HCT116 (cell line): ENCODE data around the gene PIP4K2B. TPM values are rescaled to one million over a fixed set of nuclear protein-coding genes. Genes with fewer than 3 reads are reported as not detected.

Experiments
- ATAC-seq: fragments of 200-7000 bp; cut with Tn5 transposase; 2 replicates; pipeline ENCODE4 v1.9.1; 2020; ENCODE audit warnings: mild to moderate bottlenecking, moderate library complexity
- BruUV-seq: library from RNA; stranded (reverse); fragments of 400-500 nt; replicated peaks from 2 replicates; lab custom pipeline; 2021; lab: Mats Ljungman, UMichigan
- CTCF ChIA-PET: fragments of 300-600 bp; sonication (Branson Sonifier 250); formaldehyde crosslinking; loops from one replicate; lab custom pipeline; 2021; ENCODE audit warnings: antibody characterized with exemption; lab: Charles Lee
- POLR2A ChIA-PET: fragments of 300-600, 350-600 bp; sonication (Branson Sonifier 250); formaldehyde crosslinking; loops from one replicate; lab custom pipeline; 2021; ENCODE audit warnings: antibody characterized with exemption; lab: Charles Lee
- RAD21 ChIA-PET, 2 experiments: fragments of 300-600 bp; sonication (Branson Sonifier 250); formaldehyde crosslinking; loops; one replicate each; lab custom pipeline; 2023; ENCODE audit warnings: low total read pairs in 2 of 2; ENCODE audit not compliant: uncharacterized antibody in 2 of 2, unreplicated experiment in 2 of 2, low non-redundant PET in 1 of 2; lab: Charles Lee
- DNase-seq: peaks from one replicate; pipeline ENCODE4 v3.0.0-alpha.2; 2010; ENCODE audit warnings: low read depth, low spot score
- H2AFZ ChIP-seq: fragments of 200-600 bp; shearing (Covaris generic), sonication (generic); 2 replicates; pipeline ENCODE4 v1.6.1; 2017; ENCODE audit warnings: low read depth, mixed run types, mixed read lengths, antibody characterized with exemption, low read length; ENCODE audit not compliant: poor library complexity, severe bottlenecking
- H3K27ac ChIP-seq: 2 replicates; pipeline ENCODE4 v1.5.1; 2012; ENCODE audit warnings: low read depth, low read length
- H3K27me3 ChIP-seq: fragments of 200-600 bp; sonication (generic); 2 replicates; pipeline ENCODE4 v1.6.1; 2016; ENCODE audit warnings: mixed run types, low read length, mixed read lengths; ENCODE audit not compliant: insufficient read depth
- H3K36me3 ChIP-seq, 2 experiments: fragments of 200-500 bp in 1 of 2; fragments of 200-600 bp in 1 of 2; sonication (Bioruptor generic) in 1 of 2; sonication (generic) in 1 of 2; 2 replicates each; pipeline versions ENCODE4 v1.5.1 to v1.6.1; 2014 to 2016; ENCODE audit warnings: low read length in 2 of 2, inconsistent platforms in 1 of 2, mixed read lengths in 1 of 2, mixed run types in 1 of 2; ENCODE audit not compliant: insufficient read depth in 2 of 2, control insufficient read depth in 1 of 2
- H3K4me1 ChIP-seq, 2 experiments: fragments of 200-600 bp in 1 of 2; sonication (generic) in 1 of 2; 2 replicates each; pipeline versions ENCODE4 v1.5.1 to v1.6.1; 2012 to 2017; ENCODE audit warnings: low read length in 2 of 2, inconsistent platforms in 1 of 2, mild to moderate bottlenecking in 1 of 2, mixed read lengths in 1 of 2, mixed run types in 1 of 2, moderate library complexity in 1 of 2; ENCODE audit not compliant: insufficient read depth in 2 of 2, control insufficient read depth in 1 of 2
- H3K4me2 ChIP-seq: fragments of 200-600 bp; sonication (generic); 2 replicates; pipeline ENCODE4 v1.6.1; 2017; ENCODE audit warnings: mixed run types, low read length, mixed read lengths
- H3K4me3 ChIP-seq, 2 experiments: fragments of 200-600 bp in 1 of 2; sonication (generic) in 1 of 2; replicated peaks in 1 of 2; 2 replicates each; pipeline ENCODE4 v1.5.1; 2011 to 2016; ENCODE audit warnings: low read length in 2 of 2, control low read depth in 1 of 2, low read depth in 1 of 2, mild to moderate bottlenecking in 1 of 2, mixed read lengths in 1 of 2, mixed run types in 1 of 2
- H3K79me2 ChIP-seq: fragments of 200-600 bp; sonication (generic); 2 replicates; pipeline ENCODE4 v1.6.1; 2017; ENCODE audit warnings: mild to moderate bottlenecking, mixed run types, low read length, moderate library complexity, mixed read lengths; ENCODE audit not compliant: insufficient read depth
- H3K9ac ChIP-seq: fragments of 200-600 bp; sonication (generic); 2 replicates; pipeline ENCODE4 v1.6.1; 2016; ENCODE audit warnings: low read length, mixed read lengths
- H3K9me2 ChIP-seq: fragments of 200-600 bp; sonication (generic), shearing (Covaris generic); 2 replicates; pipeline ENCODE4 v1.6.1; 2017; ENCODE audit warnings: mixed run types, mild to moderate bottlenecking, moderate library complexity; ENCODE audit not compliant: insufficient read depth
- H3K9me3 ChIP-seq, 2 experiments: fragments of 200-500 bp in 1 of 2; fragments of 200-600 bp in 1 of 2; sonication (Bioruptor generic) in 1 of 2; sonication (generic) in 1 of 2; 2 replicates each; pipeline ENCODE4 v1.6.1; 2014 to 2017; ENCODE audit warnings: low read length in 2 of 2, mixed read lengths in 2 of 2, inconsistent platforms in 1 of 2, low read depth in 1 of 2, mild to moderate bottlenecking in 1 of 2, mixed run types in 1 of 2, moderate library complexity in 1 of 2; ENCODE audit not compliant: control insufficient read depth in 1 of 2, insufficient read depth in 1 of 2
- H4K20me1 ChIP-seq: fragments of 200-600 bp; sonication (generic), shearing (Covaris generic); 2 replicates; pipeline ENCODE4 v1.6.1; 2017; ENCODE audit warnings: mixed run types, mild to moderate bottlenecking, moderate library complexity; ENCODE audit not compliant: insufficient read depth
- CEBPB ChIP-seq: IDR thresholded peaks from 2 replicates; pipeline ENCODE4 v1.6.1; 2012; ENCODE audit warnings: low read depth
- EGR1 ChIP-seq: IDR thresholded peaks from 2 replicates; pipeline ENCODE4 v1.6.1; 2012; ENCODE audit warnings: low read depth
- ELF1 ChIP-seq: IDR thresholded peaks from 2 replicates; pipeline ENCODE4 v1.6.1; 2012; ENCODE audit warnings: low read depth, borderline replicate concordance
- POLR2AphosphoS5 ChIP-seq: IDR thresholded peaks from 2 replicates; pipeline ENCODE4 v1.6.1; 2011; ENCODE audit warnings: mild to moderate bottlenecking, low read depth, low read length, moderate library complexity
- RAD21 ChIP-seq: IDR thresholded peaks from 2 replicates; pipeline ENCODE4 v1.6.1; 2012; ENCODE audit warnings: low read depth, mild to moderate bottlenecking
- SIN3A ChIP-seq: IDR thresholded peaks from 2 replicates; pipeline ENCODE4 v1.6.1; 2012; ENCODE audit warnings: low read depth
- SP1 ChIP-seq: IDR thresholded peaks from 2 replicates; pipeline ENCODE4 v1.6.1; 2012; ENCODE audit warnings: low read depth
- TCF7L2 ChIP-seq: IDR thresholded peaks from 2 replicates; pipeline ENCODE4 v1.7.0; 2011; ENCODE audit warnings: borderline replicate concordance, inconsistent platforms; ENCODE audit not compliant: insufficient read depth, insufficient read length; ENCODE audit errors: extremely low read depth
- YY1 ChIP-seq: IDR thresholded peaks from 2 replicates; pipeline ENCODE4 v1.6.1; 2011; ENCODE audit warnings: low read length, low read depth, moderate library complexity, mild to moderate bottlenecking; ENCODE audit not compliant: insufficient replicate concordance; ENCODE audit errors: extremely low read depth
- ZBTB33 ChIP-seq: IDR thresholded peaks from 2 replicates; pipeline ENCODE4 v1.6.1; 2011; ENCODE audit warnings: mild to moderate bottlenecking, low read length, moderate library complexity; ENCODE audit not compliant: insufficient replicate concordance; ENCODE audit errors: extremely low read depth
- intact Hi-C: fragments of 100-400 bp; cut with micrococcal nuclease; formaldehyde crosslinking; loops from 2 replicates; pipeline ENCODE4 v1.10.0; 2022
- total RNA-seq: library from RNA; stranded (reverse); gene quantifications from one replicate; pipeline ENCODE4 v1.2.1, GENCODE V29; 2021; ENCODE audit not compliant: unreplicated experiment
- TF ChIP-seq, protein P1 (sequence below): IDR thresholded peaks from 2 replicates; pipeline ENCODE4 v1.6.1; 2012; ENCODE audit warnings: low read depth

The PIP4K2B gene
- total RNA-seq, 1 experiment from 2014 or later, result 40.3 TPM

- H4K20me1 ChIP-seq, result no peaks in the 10 kb centered on the region
- H3K9ac ChIP-seq, result no peak overlapping the region
- peaks cover 15 to 17% of the 10 kb centered on the region in 2 experiments for H3K36me3 ChIP-seq
- H3K9me3 ChIP-seq, result no peaks in the 10 kb centered on the region
- H3K4me1 ChIP-seq, result peaks cover 5 to 24% of the 10 kb centered on the region in 2 experiments
- TF ChIP-seq SIN3A (no peak), POLR2AphosphoS5 (no peak)
- ChIA-PET CTCF (no interaction called here), RAD21 (no interaction called here), POLR2A (interaction anchor here (0.5 kb wide), 1 partner anchor 20 kb away, joined by 3 read pairs; no protein-coding TSS in a partner anchor)
- intact Hi-C loops, result no loop called here
- H2AFZ ChIP-seq, result no peak overlapping the region
- no TSS peak for BruUV-seq
- no peak overlapping the region for H3K4me3 ChIP-seq
- H3K27ac ChIP-seq, result no peak overlapping the region; the same call in 1 of the 2 replicates
- DNase-seq (no peak), ATAC-seq (peak; percentile 23; the same call in 1 of the 2 replicates)
- H3K27me3 ChIP-seq, result no peaks in the 10 kb centered on the region
- H3K4me2 ChIP-seq, result no peak overlapping the region
- no peaks in the 10 kb centered on the region for H3K9me2 ChIP-seq
- no peaks in the 10 kb centered on the region for H3K79me2 ChIP-seq
Observed at GRCh38 chr17:38719943-38720641, 79.3 kb downstream of the PIP4K2B start.

GRCh38 chr17:38719289-38719942 lies 79.9 kb downstream of the PIP4K2B start:
- Histone ChIP-seq H3K4me3 (no peak overlapping the region; a peak in 1 of 4 replicates), H3K27ac (peak overlapping the region; percentile 46), H3K4me2 (peak overlapping the region; percentile 43), H3K79me2 (no peaks in the 10 kb centered on the region), H3K9ac (peak overlapping the region; percentile 10), H3K9me3 (no peaks in the 10 kb centered on the region), H3K36me3 (peaks cover 14 to 15% of the 10 kb centered on the region in 2 experiments), H3K9me2 (no peaks in the 10 kb centered on the region), H3K27me3 (no peaks in the 10 kb centered on the region), H4K20me1 (no peaks in the 10 kb centered on the region), H2AFZ (no peak overlapping the region), H3K4me1 (peaks cover 5 to 24% of the 10 kb centered on the region in 2 experiments)
- ATAC-seq (no peak), DNase-seq (no peak)
- ChIA-PET POLR2A (no interaction called here), RAD21 (no interaction called here), CTCF (interaction anchor here (0.7 to 1.2 kb wide), 4 partner anchors 8 to 22 kb away, joined by 4 read pairs; no protein-coding TSS in a partner anchor)
- TF ChIP-seq RAD21 (no peak), CEBPB (no peak), TCF7L2 (no peak), EGR1 (no peak), YY1 (no peak), ZBTB33 (no peak), ELF1 (no peak), SP1 (no peak)
- TF ChIP-seq, protein P1, sequence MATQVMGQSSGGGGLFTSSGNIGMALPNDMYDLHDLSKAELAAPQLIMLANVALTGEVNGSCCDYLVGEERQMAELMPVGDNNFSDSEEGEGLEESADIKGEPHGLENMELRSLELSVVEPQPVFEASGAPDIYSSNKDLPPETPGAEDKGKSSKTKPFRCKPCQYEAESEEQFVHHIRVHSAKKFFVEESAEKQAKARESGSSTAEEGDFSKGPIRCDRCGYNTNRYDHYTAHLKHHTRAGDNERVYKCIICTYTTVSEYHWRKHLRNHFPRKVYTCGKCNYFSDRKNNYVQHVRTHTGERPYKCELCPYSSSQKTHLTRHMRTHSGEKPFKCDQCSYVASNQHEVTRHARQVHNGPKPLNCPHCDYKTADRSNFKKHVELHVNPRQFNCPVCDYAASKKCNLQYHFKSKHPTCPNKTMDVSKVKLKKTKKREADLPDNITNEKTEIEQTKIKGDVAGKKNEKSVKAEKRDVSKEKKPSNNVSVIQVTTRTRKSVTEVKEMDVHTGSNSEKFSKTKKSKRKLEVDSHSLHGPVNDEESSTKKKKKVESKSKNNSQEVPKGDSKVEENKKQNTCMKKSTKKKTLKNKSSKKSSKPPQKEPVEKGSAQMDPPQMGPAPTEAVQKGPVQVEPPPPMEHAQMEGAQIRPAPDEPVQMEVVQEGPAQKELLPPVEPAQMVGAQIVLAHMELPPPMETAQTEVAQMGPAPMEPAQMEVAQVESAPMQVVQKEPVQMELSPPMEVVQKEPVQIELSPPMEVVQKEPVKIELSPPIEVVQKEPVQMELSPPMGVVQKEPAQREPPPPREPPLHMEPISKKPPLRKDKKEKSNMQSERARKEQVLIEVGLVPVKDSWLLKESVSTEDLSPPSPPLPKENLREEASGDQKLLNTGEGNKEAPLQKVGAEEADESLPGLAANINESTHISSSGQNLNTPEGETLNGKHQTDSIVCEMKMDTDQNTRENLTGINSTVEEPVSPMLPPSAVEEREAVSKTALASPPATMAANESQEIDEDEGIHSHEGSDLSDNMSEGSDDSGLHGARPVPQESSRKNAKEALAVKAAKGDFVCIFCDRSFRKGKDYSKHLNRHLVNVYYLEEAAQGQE, result no peak
- BruUV-seq, result no TSS peak
- intact Hi-C loops, result no loop called here
